CD4-positive, alpha-beta T cell treated with Interferon gamma for 1 hour (primary cell): ENCODE measurements around the gene ADARB1.
A peak's percentile ranks its signal among the peaks of the same experiment; 100 is the strongest.

Source experiments
- DNase-seq: peaks from one replicate; pipeline ENCODE4 v3.0.0-alpha.2; 2020

Gene ADARB1

DNA sequence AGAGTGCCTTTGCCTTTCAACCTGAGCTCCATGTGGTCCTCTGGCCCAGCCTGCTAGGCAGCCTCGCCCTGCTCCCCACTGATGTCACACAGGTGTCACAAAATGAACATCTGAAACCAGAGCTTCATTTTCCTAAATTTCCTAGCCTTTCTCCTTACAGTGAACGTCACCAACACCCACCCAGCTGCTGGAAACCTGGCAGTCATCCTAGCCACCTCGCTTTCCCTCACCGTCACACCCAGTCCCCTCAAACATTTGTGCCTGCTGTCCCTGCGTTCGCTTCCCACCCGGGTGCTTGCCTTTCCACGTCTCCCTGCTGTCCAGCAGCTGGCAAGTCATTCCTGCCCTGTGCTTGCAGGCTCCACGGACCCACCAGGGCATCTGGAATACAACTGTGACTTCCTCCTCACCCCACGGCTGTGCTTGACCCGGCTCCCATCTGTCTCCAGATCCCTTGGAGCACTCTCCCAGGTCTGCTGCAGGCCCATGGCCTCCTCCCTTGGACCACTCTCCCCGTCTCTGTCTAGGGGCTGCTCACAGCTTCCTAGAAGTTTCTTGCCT, 23.5 kb downstream of the ADARB1 start:
- DNase-seq = no peak

DNA sequence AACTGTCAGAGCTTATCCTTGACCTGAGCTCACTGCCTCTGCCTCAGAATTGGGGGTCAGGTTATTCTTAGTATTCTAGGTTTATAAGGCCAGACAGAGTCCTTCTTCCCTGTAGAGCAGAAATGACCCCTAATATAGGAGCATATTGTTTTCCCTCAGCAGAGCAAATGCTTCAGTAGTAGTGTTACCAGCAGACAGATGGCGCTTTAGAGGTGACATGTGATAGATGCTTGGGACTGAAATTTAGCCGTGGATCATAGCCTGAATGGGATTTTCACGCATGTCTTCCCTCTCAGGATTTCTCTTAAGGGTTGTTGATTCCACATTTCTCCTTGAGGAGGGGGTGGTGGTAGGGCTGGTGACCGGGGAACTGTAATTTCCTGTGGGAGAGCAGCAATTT, 24.5 kb downstream of the ADARB1 start:
- DNase-seq = no peak

DNA sequence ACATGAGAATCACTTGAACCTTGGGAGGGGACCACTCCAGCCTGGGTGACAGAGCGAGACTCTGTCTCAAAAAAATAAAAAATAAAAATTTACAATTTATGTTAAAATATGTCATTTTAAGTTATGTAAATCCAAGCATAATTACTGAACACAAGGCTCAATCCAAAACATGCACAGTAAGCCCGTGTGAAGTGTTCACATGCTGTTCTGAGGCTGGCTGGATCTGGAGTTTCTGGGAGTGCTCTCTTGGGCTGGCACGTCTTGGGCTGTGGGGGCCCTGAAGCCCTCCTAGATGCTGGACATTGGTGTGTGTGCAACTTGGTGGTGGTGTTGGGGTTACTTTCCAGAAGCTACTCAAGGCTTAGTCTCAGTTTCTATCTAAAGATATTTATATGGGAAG, 25.2 kb downstream of the ADARB1 start:
- no peak for DNase-seq

DNA sequence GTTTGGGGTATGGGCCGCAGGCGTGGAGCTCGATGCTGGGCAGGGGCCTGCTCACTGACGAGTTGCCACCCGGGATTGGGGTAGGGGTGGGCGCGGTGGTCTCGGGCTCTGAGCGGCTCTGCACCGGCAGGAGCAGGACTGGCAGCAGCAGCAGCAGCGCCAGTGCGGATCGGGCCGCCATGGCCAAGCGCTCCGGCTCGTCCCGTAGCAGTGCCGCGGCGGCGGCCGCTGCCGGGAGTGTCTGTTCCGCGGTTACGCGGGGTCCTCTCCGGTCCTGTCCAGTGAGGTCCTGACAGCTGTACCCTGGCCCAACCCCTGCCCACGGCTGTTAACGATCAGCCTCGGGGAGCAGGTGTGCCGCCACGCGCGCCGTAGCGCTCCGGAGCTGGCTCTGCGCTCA, 26.5 kb downstream of the ADARB1 start:
- no peak for DNase-seq

DNA sequence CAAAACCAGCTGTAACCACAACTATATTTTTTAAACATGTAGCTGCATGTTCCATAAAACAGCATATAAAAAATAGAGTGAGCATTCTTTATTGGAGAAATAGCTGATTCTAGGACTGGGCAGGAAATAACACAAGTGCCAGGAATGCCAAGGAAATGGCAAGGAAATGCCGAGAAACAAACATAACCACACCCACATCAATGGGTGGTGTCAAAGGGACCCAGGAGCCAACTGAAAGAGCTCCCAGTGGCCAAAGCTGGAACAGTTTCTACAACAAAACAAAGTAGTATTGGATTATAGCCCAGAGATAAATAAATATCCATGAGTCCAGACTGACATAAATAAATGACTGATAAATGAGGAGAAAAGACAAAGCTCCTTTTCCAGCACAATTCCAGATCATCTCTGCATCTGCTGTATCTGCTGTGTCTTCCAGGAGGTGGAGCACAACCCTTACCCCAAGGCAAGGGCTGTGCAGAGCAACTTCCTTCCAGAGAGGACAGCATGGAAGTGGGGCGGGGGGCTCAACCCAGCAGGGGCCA, 28.1 kb downstream of the ADARB1 start:
- DNase-seq = no peak

DNA sequence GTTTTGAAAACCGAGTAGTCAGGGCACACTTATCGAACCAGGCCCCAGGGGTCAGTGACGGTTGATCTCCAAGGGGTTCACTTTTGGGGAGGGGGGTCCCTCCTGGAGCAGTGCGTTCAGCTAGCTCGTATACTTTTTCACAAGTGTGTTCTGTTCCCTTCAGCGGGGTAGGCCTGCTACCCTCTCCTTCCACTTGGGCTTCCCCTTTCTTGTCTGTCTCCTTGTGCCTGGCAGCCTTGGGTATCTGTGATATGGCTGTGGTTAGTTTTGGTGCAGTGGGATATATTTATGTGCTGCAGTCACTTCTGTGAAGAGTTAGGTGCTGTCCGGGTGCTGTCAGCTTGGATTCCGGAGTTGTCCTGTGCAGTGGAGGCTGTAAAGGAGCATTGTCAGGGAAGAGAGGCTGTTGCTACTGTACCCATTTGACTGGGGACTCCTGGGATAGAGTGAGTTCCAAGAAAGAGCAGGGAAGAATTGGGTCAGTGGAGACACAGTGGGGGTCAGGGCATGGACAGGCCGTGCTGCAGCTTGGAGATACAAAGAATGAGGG, 29.7 kb downstream of the ADARB1 start:
- no peak for DNase-seq

DNA sequence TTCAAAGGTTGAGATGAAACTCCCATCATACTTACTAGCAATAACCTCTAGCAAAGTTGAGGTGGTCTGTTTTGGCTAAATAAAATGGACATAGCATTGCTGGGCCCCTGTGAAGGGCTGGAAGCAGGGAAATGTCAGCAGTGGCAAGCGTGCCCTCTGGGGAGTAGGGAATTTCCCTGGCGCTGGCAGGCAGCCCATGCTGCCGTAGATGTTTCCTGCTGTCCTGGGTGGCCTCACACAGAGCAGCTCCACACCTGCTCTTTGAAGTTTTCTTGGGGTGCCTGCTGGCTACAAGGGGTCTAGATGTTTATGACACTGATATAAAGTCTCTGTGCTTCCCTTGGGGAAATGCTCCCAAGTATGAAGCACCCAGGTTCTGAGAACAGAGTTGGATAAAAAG, 30.2 kb downstream of the ADARB1 start:
- DNase-seq = peak; percentile 31

DNA sequence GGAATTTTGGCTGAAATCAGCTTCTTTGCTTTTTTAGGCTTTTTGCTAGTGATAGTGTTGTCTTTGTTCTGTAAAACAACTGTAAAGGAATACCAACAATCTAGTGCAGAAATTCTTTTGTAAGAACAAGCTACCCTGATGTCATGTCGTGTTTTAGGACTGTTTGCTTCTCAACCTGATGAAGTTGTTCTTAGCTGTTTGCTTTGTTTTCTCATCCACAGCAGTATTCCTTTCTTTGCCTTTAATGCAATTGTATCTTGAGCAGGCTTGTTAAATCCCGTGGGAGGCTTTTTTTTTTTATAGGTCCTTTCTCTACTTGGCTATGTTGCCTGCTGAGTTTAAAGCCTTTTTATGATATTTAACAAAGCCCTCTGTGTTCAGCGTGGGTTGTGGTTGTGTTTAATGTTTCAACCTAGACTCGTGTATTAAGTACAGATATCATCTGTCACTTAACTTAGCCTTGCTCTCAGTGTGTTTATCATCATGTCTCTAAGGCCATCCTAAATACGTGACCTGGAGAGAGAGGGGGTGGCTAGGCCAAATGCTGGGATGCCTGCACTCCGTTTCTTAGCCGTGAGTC, 31.6 kb downstream of the ADARB1 start:
- DNase-seq = no peak

DNA sequence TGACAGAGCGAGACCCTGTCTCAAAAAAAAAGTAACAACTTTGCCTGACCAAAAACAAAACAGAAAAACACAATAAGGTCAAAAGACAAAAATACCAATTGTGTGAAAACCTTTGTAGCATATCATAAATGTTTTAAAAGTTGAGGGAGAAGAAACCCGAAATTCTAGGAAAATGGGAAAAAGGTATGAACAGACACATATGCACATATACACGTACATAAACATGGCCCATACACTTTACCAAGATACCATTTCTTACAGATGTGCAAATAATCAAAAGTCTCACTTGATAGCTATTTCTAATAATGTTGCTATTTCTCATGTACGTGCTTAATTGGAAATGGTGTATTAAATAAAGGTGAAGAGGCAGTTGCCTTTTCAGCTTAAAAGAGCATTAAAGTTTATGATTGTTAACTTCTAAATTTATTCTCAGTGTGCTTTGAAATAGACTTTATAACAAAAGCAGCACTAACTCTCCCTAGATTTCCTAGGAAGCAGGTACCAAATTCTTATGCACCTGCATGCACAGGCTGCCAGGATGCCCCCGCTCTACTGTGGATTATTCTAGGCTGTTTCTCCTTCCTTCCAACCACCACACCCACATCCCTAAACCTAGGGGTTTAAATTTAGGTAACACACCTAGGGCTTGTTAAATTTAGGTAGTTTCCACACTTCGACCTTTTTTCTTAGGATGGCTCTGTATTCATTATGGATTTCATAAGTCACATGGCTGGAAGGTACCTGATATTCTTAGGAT, 33.8 kb downstream of the ADARB1 start:
- no peak for DNase-seq

DNA sequence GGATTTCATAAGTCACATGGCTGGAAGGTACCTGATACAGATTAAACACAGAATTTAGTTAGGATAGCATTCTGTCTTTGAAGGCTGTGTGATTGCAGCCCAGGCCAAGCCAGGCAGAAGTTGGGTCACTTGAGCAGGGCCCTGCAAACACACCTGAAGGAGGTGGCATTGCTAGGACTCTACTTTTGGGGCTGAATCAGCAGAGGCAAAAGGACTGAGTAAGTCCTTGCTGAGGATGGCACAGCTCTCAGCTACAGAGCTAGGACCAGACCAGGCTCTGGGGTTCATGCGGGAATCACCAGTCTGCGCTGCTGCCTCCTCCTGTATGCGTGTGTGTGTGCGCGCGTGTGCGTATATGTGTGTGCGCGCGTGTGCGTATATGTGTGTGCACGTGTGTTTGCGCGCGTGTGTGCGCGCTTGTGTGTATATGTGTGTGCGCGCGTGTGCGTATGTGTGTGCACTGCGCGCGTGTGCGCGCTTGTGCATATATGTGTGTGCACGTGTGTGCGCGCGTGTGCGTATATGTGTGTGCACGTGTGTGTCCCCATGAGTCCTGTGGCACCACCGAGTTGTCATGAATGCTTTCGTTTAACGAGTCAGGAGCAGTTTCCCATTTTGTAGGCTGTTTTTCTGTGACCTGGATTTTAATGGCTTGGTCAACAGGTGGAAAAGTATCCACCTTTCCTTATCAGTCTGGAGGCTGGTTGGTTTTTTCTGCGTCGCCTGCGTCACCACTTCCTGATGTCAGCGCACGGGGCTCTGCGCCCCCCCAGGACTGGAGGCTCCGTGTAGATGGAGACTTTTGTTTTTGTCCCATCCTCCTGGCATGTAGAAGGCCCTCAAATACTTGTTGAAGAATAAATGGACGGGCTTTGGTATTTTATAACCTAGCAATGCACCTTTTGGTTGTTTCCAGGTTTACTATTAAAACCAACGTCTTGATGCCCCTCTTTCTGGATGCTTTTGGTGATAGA, 34.7 kb downstream of the ADARB1 start:
- no peak for DNase-seq

DNA sequence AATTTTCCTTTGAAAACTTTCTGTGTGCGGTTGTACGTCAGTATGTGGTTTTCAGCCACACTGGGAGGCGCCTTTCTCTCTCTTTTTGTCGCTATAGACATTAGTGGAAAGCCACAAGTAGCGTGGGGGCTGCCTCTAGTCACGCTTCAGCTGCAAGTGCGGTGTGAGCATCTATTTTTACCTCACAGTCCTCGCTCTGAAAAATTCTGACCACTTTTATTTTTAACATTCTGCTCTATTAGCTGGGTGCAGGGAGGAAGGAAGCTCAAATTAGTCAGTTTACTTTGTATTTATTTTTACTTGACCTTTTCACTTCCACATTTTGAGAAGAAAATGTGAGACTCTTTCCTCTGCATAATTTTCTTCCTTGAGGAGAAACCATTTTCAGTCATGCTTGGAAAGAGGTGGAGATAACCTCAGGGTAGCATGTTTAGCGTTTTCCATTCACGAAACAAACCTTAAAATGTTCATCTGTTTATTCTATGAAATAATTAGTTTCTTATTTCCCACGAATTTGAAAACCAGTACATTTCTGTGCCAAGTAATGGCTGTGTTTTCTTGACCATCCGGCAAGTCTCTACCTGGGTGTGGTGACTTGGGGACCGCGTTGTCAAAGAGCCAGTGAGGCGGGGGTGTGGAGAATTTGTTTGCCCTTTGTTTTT, 35.6 kb downstream of the ADARB1 start:
- DNase-seq = peak; percentile 62

DNA sequence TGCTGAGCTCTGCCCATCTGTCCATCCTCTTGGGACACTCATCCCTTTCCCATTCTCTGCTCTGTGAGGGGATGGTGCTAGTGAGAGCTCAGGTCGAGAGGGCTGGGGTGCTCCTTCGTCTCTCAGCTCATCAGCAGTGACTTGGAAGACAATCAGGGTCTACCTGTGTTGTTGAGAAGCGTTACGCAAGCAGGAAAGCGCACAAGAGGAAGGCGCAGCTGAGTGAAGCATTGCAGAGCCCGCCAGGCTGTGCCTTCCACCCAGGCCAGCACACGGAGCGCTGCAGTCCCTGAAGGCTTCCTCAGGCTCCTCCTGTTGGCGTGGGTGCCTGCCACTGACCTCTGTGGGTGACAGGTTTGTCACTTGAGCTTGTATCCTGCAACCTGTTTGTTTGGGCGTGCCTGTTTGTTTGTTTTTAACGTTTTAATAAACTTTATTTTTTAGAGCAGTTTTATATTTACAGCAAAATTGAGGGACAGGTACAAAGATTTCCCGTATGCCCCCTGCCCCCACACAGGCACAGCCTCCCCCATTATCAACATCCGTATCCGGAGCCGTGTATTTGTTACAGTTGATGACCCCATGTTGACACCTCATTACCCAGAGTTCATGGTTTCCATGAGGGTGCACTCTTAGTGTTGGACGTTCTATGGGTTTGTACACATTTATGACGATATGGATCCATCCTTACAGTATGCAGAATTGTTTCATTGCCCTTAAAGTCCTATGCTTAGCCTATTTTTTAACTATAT, 36.7 kb downstream of the ADARB1 start:
- no peak for DNase-seq

DNA sequence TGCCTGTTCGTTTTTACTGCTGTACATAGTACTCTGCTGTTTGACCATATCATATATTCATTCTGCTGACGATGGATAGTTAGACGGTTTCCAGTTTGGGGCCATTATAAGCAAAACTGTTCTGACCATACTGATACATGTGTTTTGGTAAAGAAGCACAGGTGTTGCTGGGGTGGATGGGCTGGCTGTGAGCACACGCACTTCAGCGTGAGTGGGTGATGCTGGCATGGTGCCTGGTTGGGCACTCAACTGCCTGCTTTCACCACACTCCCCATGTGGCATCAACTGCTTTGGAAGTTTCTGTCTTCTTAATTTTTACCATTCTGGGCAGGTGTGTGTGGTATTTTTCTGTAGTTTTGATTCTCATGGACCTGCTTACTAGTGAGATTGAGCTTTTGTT, 37.3 kb downstream of the ADARB1 start:
- no peak for DNase-seq

DNA sequence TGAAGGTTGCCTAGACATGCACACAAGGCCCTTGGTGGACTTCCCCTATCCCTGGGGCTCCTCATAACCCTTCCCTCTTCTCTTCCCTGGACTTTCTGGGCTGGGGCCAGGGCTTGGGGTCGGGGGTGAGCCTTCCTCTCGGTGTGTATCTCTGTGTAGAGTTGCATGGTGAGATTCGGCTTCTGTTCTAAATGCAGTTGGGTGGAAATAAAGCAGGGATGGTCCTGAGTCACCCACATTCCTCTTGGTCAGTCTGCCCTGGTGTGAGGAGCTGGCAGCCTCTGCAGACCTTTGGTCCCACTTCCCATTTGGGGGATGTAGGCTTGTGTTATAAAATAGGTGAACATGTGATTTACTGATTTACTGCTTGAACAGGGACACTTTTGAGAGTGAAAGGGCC, 38.0 kb downstream of the ADARB1 start:
- DNase-seq = no peak

DNA sequence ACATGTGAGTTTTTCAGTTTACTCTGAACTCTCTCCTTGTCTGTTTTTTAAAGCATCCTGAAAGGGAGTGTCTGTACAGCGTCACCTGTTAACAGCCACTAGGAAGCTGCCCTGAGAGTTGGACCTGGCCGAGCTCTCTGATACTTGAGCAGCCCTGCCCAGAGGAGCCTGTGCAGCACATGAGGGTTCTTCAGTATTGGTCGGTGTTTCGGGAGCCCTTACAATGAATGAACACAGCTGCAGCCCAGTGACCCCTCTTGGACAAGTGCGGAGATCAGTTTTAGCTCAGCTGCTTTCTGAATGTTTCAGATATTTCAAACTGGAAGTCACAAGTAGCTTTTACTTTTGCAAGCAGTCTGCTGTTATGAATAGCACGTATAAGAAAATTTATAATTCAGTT, 39.2 kb downstream of the ADARB1 start:
- DNase-seq = no peak

DNA sequence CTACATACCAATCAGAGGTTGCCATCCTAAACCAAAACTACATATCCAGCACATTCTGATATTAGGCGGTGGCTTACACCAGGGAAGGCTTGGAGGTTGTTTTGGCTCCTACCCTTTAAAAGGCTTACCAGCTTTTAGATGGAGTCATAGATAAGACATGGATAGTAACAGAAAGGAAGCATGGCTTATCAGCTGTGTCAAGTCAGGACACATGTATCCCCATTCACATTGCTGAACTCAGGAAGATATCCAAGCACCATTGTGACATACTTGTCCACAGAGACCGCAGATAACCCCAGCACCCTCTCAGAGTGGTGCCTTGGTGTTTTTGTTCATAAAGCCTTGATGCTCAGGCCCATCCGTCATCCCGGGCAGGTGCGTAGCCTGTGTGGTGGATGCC, 39.7 kb downstream of the ADARB1 start:
- DNase-seq = no peak

DNA sequence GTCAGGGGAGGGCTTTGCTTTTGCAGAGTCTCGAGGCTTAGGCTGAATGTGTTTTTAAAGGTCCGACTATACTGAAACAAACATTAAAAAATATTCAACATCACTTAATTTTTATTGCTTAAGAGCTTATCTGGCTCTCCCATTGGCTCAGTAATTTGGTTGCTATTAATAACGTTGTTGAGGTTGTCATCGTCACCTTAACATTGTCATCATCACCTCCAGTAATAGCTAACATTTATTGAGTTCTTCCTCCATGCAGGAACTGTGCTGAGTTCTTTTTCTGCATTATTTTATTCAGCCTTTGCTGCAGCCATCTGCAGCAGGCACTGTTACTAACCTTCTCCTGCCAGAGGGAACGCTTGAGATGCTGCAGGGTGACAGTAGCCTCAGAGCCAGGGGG, 40.1 kb downstream of the ADARB1 start:
- DNase-seq = no peak

DNA sequence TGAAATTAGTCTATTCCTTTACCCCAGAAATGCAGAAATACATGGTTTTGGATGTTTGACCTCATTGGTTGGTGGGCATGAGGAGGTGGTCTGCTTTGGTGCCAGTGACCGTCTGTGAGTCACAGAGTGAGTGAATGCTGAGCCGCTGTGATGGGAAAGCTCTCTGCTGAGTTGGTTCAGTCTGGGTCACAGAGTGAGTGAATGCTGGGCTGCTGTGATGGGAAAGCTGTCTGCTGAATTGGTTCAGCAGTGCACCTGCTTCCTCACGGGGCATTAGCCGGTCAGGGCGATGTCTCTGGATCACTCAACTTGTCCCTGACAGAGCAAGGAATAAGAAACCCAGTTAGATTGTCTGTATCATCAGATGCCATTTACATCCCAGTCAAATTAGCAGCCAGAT, 40.8 kb downstream of the ADARB1 start:
- DNase-seq = no peak

DNA sequence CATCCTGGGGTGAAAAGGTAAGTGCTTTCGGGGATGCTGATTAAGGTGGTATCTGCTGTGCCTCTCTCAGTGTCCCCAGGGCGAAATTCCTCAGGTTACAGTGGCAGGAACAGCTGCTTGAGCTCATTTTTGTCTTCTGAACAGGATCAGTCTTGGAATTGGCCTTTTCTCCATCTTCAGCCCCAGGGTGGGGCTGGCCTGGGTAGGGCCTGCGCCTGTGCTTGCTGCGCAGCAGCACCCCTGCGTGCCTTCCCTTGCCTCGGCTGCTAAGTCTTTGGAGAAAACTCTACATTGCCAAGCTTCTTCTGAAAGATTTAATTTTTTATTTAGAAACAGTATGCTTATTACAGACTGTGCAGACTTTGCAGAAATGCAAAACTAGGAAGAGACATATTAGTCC, 41.7 kb downstream of the ADARB1 start:
- no peak for DNase-seq

DNA sequence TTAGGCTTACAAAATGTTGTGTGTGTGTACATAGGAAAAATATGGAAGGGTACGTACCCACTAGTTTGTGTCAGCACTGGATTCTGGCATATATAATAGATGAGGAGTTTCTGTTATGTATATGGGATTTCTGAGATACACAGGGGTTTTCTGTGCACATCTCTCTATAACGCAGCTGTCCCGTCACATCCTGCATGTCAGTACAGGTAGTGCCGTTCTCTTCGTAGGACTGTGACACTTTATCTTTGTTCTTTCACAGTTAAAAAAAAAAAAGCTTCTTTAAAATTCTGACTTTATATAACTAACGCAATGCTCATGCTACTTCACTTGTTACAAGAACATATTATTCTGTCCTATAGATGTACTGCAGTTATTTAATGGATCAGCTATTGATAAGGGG, 42.9 kb downstream of the ADARB1 start:
- no peak for DNase-seq

DNA sequence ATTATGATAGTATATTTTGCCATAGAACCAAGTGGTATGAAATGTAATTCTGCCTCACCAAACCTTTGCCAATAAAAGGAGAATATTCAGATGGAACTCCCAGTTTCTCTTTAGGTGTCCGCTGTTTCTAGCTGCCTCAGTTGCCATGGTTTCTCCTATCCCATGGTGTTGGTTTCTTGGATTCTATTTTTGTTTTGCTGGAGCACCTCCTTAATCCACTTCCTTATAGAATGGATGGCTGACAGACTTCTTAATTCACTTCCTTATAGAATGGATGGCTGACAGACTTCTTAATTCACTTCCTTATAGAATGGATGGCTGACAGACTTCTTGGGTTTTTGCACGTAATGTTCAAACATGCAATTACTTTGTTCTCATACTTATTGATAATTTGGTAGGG, 43.7 kb downstream of the ADARB1 start:
- no peak for DNase-seq

DNA sequence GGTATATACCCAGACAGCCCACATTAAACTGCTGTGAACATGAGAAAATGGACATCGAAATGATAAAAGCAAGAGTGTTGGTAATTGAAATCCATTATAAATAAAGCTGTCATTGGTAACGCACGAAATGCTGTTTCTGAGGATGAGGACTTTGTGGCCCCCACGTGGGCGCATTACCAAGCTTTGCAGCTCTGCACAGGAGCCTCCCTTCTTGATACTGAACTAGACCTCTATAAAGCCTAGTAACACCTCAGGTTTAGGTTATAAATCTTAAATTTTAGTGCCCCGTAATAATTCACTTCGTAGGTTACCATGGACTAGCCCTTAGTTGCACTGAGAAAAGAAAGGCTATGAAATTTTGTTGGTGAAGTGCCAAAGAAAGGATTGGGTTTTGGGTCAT, 45.4 kb downstream of the ADARB1 start:
- DNase-seq = no peak
